ENCODE data around the gene OCA2.

Gene OCA2

DNA sequence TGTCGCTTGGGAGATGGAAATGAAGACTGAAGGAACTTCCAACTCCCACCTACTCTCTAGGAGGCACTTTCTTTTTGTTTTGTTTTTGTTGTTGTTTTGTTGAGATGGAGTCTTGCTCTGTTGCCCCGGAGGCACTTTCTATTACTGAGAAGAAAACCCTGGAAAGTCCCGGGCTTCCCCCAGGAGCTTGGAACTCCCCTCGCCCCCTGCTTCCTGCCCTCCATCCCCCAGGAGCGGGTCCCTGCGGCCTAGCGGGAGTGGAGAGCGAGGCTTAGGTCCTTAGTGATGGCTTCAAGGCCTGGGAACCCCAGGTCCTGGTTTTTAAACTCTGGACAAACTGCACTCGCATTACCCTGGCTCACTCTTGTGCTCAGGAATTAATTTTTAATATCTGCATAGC is 195.7 kb downstream of the OCA2 start:
- Histone ChIP-seq H3K4me1 (ENCODE audit: control insufficient read depth in 1 of 2, insufficient read depth in 2 of 2, low read length in 2 of 2) (no peaks in the 10 kb centered on the region), H3K79me2 (ENCODE audit: control insufficient read depth, insufficient read depth, low read length, poor library complexity) (no peaks in the 10 kb centered on the region), H3K9me3 (ENCODE audit: insufficient read depth, low read depth, low read length) (peaks cover 3% of the 10 kb centered on the region), H2AFZ (ENCODE audit: insufficient read depth, low read length, poor library complexity) (no peak overlapping the region), H4K91ac (ENCODE audit: low read depth, low read length) (no peak overlapping the region), H3K27ac (ENCODE audit: low read depth, low read length) (no peak overlapping the region), H2BK12ac (ENCODE audit: low read length) (no peak overlapping the region), H3K27me3 (ENCODE audit: insufficient read depth, low read length) (no peaks in the 10 kb centered on the region), H3K4ac (ENCODE audit: low read depth, low read length) (no peak overlapping the region), H3K9ac (ENCODE audit: low read length) (no peak overlapping the region), H4K8ac (ENCODE audit: low read depth, low read length) (no peak overlapping the region), H2BK5ac (ENCODE audit: low read depth, low read length, poor library complexity) (no peak overlapping the region), H4K12ac (ENCODE audit: low read depth, low read length) (no peak overlapping the region), H3K4me3 (ENCODE audit: low read depth, low read length) (no peak overlapping the region), H3K4me2 (ENCODE audit: low read length) (no peak overlapping the region), H3K79me1 (ENCODE audit: low read length) (no peaks in the 10 kb centered on the region), H3K18ac (ENCODE audit: low read length) (no peak overlapping the region), H2AK5ac (ENCODE audit: low read length) (no peak overlapping the region), H3K23ac (ENCODE audit: low read length) (no peak overlapping the region), H3K14ac (ENCODE audit: low read length) (no peak overlapping the region), H2BK120ac (ENCODE audit: insufficient read depth, low read length, poor library complexity) (no peak overlapping the region), H3K36me3 (ENCODE audit: control insufficient read depth in 1 of 2, insufficient read depth in 2 of 2, low read length in 2 of 2) (no peaks in the 10 kb centered on the region)
- no CpG with 5 or more reads among the region's 9 CpGs for WGBS (ENCODE audit: extremely low coverage, insufficient coverage, insufficient read length)
- no peak for DNase-seq

DNA sequence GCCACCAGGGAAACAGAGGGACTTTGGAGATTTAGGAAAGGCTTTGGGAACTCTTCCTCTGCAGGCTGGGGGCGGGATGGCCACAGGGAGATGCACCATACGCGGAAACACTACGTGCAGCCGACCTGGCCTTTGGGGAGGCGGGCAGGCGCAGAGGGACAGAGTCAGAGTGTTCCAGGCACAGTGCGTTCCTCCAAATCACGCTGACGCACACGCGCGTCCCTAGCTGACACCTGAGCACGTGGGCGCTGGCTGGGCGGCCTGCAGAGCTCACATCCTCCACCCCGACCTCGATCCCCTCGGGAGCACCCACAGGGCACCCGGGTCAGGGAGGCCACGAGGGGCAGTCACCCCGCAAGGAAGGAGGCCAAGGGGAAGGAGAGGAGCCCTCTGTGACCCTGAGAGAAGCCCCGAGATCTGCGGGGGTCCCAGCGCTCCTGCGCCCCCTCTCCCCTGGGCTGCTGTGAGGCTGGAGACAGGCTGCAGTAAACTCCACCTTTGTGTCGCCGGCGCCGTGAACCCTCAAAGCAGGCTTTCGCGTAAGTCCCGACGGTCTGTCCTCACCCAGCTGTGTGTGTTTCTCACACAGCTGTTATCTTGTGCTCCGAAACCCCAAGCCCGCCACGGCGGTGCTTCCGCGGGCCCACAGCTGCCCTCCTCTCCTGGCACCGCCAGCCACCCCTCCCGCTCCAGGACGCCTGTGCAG is 196.3 kb downstream of the OCA2 start:
- H3K23ac ChIP-seq (ENCODE audit: low read length): no peak overlapping the region
- H3K79me1 ChIP-seq (ENCODE audit: low read length): no peaks in the 10 kb centered on the region
- H3K4ac ChIP-seq (ENCODE audit: low read depth, low read length): no peak overlapping the region
- H2BK5ac ChIP-seq (ENCODE audit: low read depth, low read length, poor library complexity): no peak overlapping the region
- no peak overlapping the region for H3K9ac ChIP-seq (ENCODE audit: low read length)
- no peak overlapping the region for H2AFZ ChIP-seq (ENCODE audit: insufficient read depth, low read length, poor library complexity)
- no peak overlapping the region for H3K4me2 ChIP-seq (ENCODE audit: low read length)
- no peak overlapping the region for H3K14ac ChIP-seq (ENCODE audit: low read length)
- H4K91ac ChIP-seq (ENCODE audit: low read depth, low read length): no peak overlapping the region
- H3K18ac ChIP-seq (ENCODE audit: low read length): no peak overlapping the region
- no peak overlapping the region for H2AK5ac ChIP-seq (ENCODE audit: low read length)
- no peak overlapping the region for H3K27ac ChIP-seq (ENCODE audit: low read depth, low read length)
- no peaks in the 10 kb centered on the region for H3K36me3 ChIP-seq (ENCODE audit: control insufficient read depth in 1 of 2, insufficient read depth in 2 of 2, low read length in 2 of 2)
- no peak for DNase-seq
- H4K8ac ChIP-seq (ENCODE audit: low read depth, low read length): no peak overlapping the region
- no peak overlapping the region for H2BK12ac ChIP-seq (ENCODE audit: low read length)
- H3K79me2 ChIP-seq (ENCODE audit: control insufficient read depth, insufficient read depth, low read length, poor library complexity): no peaks in the 10 kb centered on the region
- no peaks in the 10 kb centered on the region for H3K4me1 ChIP-seq (ENCODE audit: control insufficient read depth in 1 of 2, insufficient read depth in 2 of 2, low read length in 2 of 2)
- WGBS (ENCODE audit: extremely low coverage, insufficient coverage, insufficient read length): no CpG with 5 or more reads among the region's 43 CpGs
- no peak overlapping the region for H2BK120ac ChIP-seq (ENCODE audit: insufficient read depth, low read length, poor library complexity)
- H3K27me3 ChIP-seq (ENCODE audit: insufficient read depth, low read length): no peaks in the 10 kb centered on the region
- peaks cover 3% of the 10 kb centered on the region for H3K9me3 ChIP-seq (ENCODE audit: insufficient read depth, low read depth, low read length)
- no peak overlapping the region for H3K4me3 ChIP-seq (ENCODE audit: low read depth, low read length)
- H4K12ac ChIP-seq (ENCODE audit: low read depth, low read length): no peak overlapping the region

DNA sequence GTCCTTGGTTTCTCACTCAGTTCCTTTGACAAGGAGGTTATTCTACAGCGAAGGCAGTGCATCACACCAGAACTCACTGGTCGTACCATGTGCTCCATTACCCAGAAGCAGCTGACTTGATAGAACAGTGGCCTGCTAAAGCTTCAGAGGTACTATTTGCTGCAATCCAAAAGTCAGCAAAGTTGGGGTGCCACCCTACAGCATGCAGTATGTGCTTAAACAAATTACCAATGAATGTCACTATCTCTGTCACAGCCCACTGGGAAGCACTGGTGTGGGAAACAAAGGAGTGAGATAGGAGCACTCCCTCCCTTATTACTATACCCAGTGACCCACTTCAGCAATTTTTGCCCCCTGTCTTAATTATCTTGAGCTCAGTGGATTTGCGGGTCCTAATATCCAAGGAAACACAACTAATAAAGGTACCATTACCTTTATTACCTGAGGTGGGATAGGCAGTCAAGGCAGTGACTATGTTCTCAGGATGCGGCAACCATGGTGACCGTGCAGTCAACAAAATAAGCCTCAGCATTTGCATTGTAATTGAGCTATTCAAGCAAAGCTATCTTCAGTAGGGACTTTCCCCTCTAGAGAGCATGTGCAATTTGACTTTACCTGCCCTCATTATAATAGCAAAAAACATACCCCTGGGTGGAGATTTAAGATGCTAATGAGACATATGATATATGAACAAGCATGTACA is 199.4 kb downstream of the OCA2 start:
- no peak overlapping the region for H3K4ac ChIP-seq (ENCODE audit: low read depth, low read length)
- no peak overlapping the region for H2BK12ac ChIP-seq (ENCODE audit: low read length)
- H3K36me3 ChIP-seq (ENCODE audit: control insufficient read depth in 1 of 2, insufficient read depth in 2 of 2, low read length in 2 of 2): no peaks in the 10 kb centered on the region
- H2AK5ac ChIP-seq (ENCODE audit: low read length): no peak overlapping the region
- H4K91ac ChIP-seq (ENCODE audit: low read depth, low read length): no peak overlapping the region
- H2BK5ac ChIP-seq (ENCODE audit: low read depth, low read length, poor library complexity): no peak overlapping the region
- H3K23ac ChIP-seq (ENCODE audit: low read length): no peak overlapping the region
- no peaks in the 10 kb centered on the region for H3K4me1 ChIP-seq (ENCODE audit: control insufficient read depth in 1 of 2, insufficient read depth in 2 of 2, low read length in 2 of 2)
- no CpG with 5 or more reads among the region's 5 CpGs for WGBS (ENCODE audit: extremely low coverage, insufficient coverage, insufficient read length)
- H3K18ac ChIP-seq (ENCODE audit: low read length): no peak overlapping the region
- H3K27ac ChIP-seq (ENCODE audit: low read depth, low read length): no peak overlapping the region
- H3K14ac ChIP-seq (ENCODE audit: low read length): no peak overlapping the region
- peaks cover 8% of the 10 kb centered on the region for H3K9me3 ChIP-seq (ENCODE audit: insufficient read depth, low read depth, low read length)
- H4K12ac ChIP-seq (ENCODE audit: low read depth, low read length): no peak overlapping the region
- H2BK120ac ChIP-seq (ENCODE audit: insufficient read depth, low read length, poor library complexity): no peak overlapping the region
- DNase-seq: no peak
- no peaks in the 10 kb centered on the region for H3K27me3 ChIP-seq (ENCODE audit: insufficient read depth, low read length)
- H3K79me1 ChIP-seq (ENCODE audit: low read length): no peaks in the 10 kb centered on the region
- no peaks in the 10 kb centered on the region for H3K79me2 ChIP-seq (ENCODE audit: control insufficient read depth, insufficient read depth, low read length, poor library complexity)
- no peak overlapping the region for H4K8ac ChIP-seq (ENCODE audit: low read depth, low read length)
- H3K9ac ChIP-seq (ENCODE audit: low read length): no peak overlapping the region
- no peak overlapping the region for H3K4me3 ChIP-seq (ENCODE audit: low read depth, low read length)
- H3K4me2 ChIP-seq (ENCODE audit: low read length): no peak overlapping the region
- H2AFZ ChIP-seq (ENCODE audit: insufficient read depth, low read length, poor library complexity): no peak overlapping the region

DNA sequence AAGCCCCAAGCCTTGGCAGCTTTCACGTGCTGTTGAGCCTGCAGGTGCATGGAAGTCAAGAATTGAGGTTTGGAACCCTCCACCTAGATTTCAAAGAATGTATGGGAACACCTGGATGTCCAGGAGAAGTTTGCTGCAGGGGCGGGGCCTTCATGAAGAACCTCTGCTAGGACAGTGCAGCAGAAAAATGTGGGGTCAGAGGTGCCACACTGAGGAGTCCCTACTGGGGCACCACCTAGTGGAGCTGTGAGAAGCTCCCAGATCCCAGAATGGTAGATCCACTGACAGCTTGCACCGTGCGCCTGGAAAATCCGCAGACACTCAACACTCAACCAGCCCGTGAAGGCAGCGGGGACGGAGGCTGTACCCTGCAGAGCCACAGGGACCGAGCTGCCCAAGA is 201.6 kb downstream of the OCA2 start:
- Histone ChIP-seq H2AFZ (ENCODE audit: insufficient read depth, low read length, poor library complexity) (no peak overlapping the region), H4K12ac (ENCODE audit: low read depth, low read length) (no peak overlapping the region), H2BK12ac (ENCODE audit: low read length) (no peak overlapping the region), H2BK5ac (ENCODE audit: low read depth, low read length, poor library complexity) (no peak overlapping the region), H3K27ac (ENCODE audit: low read depth, low read length) (no peak overlapping the region), H3K18ac (ENCODE audit: low read length) (no peak overlapping the region), H3K23ac (ENCODE audit: low read length) (no peak overlapping the region), H3K4me3 (ENCODE audit: low read depth, low read length) (no peak overlapping the region), H2BK120ac (ENCODE audit: insufficient read depth, low read length, poor library complexity) (no peak overlapping the region), H3K9ac (ENCODE audit: low read length) (no peak overlapping the region), H3K79me1 (ENCODE audit: low read length) (no peaks in the 10 kb centered on the region), H3K36me3 (ENCODE audit: control insufficient read depth in 1 of 2, insufficient read depth in 2 of 2, low read length in 2 of 2) (peaks cover 0 to 1% of the 10 kb centered on the region in 2 experiments), H3K4me2 (ENCODE audit: low read length) (no peak overlapping the region), H4K8ac (ENCODE audit: low read depth, low read length) (no peak overlapping the region), H2AK5ac (ENCODE audit: low read length) (no peak overlapping the region), H4K91ac (ENCODE audit: low read depth, low read length) (no peak overlapping the region), H3K4ac (ENCODE audit: low read depth, low read length) (no peak overlapping the region), H3K4me1 (ENCODE audit: control insufficient read depth in 1 of 2, insufficient read depth in 2 of 2, low read length in 2 of 2) (no peaks in the 10 kb centered on the region), H3K9me3 (ENCODE audit: insufficient read depth, low read depth, low read length) (peaks cover 6% of the 10 kb centered on the region), H3K79me2 (ENCODE audit: control insufficient read depth, insufficient read depth, low read length, poor library complexity) (no peaks in the 10 kb centered on the region), H3K14ac (ENCODE audit: low read length) (no peak overlapping the region), H3K27me3 (ENCODE audit: insufficient read depth, low read length) (no peaks in the 10 kb centered on the region)
- no peak for DNase-seq
- no CpG with 5 or more reads among the region's 9 CpGs for WGBS (ENCODE audit: extremely low coverage, insufficient coverage, insufficient read length)

Data from trophoblast cell (in vitro differentiated cells and primary cell).